ENCODE measurements around the gene SLC45A2. TPM values are rescaled to one million over a fixed set of nuclear protein-coding genes. Genes with fewer than 3 reads are reported as not detected.

Gene SLC45A2
- polyA plus RNA-seq, 1 donor from 2014 or later: 1.2 TPM

GRCh38 chr5:33933723-33934169 lies 50.7 kb downstream of the SLC45A2 start:
- Histone ChIP-seq H3K9me3 (ENCODE audit: low read length) (no peaks in the 10 kb centered on the region), H3F3A (ENCODE audit: insufficient read depth, low read length, poor library complexity, severe bottlenecking) (no peaks in the 10 kb centered on the region), H3K9me2 (ENCODE audit: insufficient read depth, low read length) (no peaks in the 10 kb centered on the region), H3K9ac (ENCODE audit: low read length) (no peak overlapping the region), H3K27ac (ENCODE audit: low read length) (no peak overlapping the region), H3K79me2 (replicated peaks; ENCODE audit: insufficient read depth, low read length) (no peaks in the 10 kb centered on the region), H3K4me3 (ENCODE audit: low read length) (no peak overlapping the region), H3K36me3 (ENCODE audit: insufficient read depth, low read length) (no peaks in the 10 kb centered on the region), H3K4me2 (ENCODE audit: low read length) (no peak overlapping the region), H3K27me3 (ENCODE audit: insufficient read depth, low read depth, low read length) (peaks cover 23% of the 10 kb centered on the region), H4K20me1 (ENCODE audit: insufficient read depth) (no peaks in the 10 kb centered on the region), H2AFZ (ENCODE audit: low read depth, low read length) (no peak overlapping the region)
- no peak for TF ChIP-seq EP300 (conservative IDR thresholded peaks at IDR 0.05; ENCODE audit: poor library complexity, severe bottlenecking)
- no peak for TF ChIP-seq REST (IDR thresholded peaks at IDR 0.05; ENCODE audit: borderline replicate concordance)
- TF ChIP-seq RAD21 (conservative IDR thresholded peaks at IDR 0.05): no peak
- TF ChIP-seq CTCF (IDR thresholded peaks at IDR 0.05; ENCODE audit: poor library complexity, severe bottlenecking): no peak
- TF ChIP-seq EZH2 (IDR thresholded peaks at IDR 0.05; ENCODE audit: borderline replicate concordance, insufficient read depth, low read length, poor library complexity, severe bottlenecking): no peak
- TF ChIP-seq TAF1 (IDR thresholded peaks at IDR 0.05; ENCODE audit: low read depth): no peak
- TF ChIP-seq POLR2AphosphoS5 (IDR thresholded peaks at IDR 0.05): no peak
- TF ChIP-seq SMC3 (conservative IDR thresholded peaks at IDR 0.05; ENCODE audit: poor library complexity): no peak
- TF ChIP-seq MXI1 (conservative IDR thresholded peaks at IDR 0.05; ENCODE audit: poor library complexity, severe bottlenecking): no peak

GRCh38 chr5:33931136-33931535 lies 53.4 kb downstream of the SLC45A2 start:
- TF ChIP-seq POLR2AphosphoS5 (IDR thresholded peaks at IDR 0.05) (no peak), TAF1 (IDR thresholded peaks at IDR 0.05; ENCODE audit: low read depth) (no peak), REST (IDR thresholded peaks at IDR 0.05; ENCODE audit: borderline replicate concordance) (no peak), SMC3 (conservative IDR thresholded peaks at IDR 0.05; ENCODE audit: poor library complexity) (no peak), CTCF (IDR thresholded peaks at IDR 0.05; ENCODE audit: poor library complexity, severe bottlenecking) (no peak), EP300 (conservative IDR thresholded peaks at IDR 0.05; ENCODE audit: poor library complexity, severe bottlenecking) (no peak), EZH2 (IDR thresholded peaks at IDR 0.05; ENCODE audit: borderline replicate concordance, insufficient read depth, low read length, poor library complexity, severe bottlenecking) (no peak), RAD21 (conservative IDR thresholded peaks at IDR 0.05) (no peak), MXI1 (conservative IDR thresholded peaks at IDR 0.05; ENCODE audit: poor library complexity, severe bottlenecking) (no peak)
- H3K4me2 ChIP-seq (ENCODE audit: low read length): no peak overlapping the region
- H3K27ac ChIP-seq (ENCODE audit: low read length): no peak overlapping the region
- no peaks in the 10 kb centered on the region for H3F3A ChIP-seq (ENCODE audit: insufficient read depth, low read length, poor library complexity, severe bottlenecking)
- H4K20me1 ChIP-seq (ENCODE audit: insufficient read depth): no peaks in the 10 kb centered on the region
- H2AFZ ChIP-seq (ENCODE audit: low read depth, low read length): no peak overlapping the region
- no peak overlapping the region for H3K4me3 ChIP-seq (ENCODE audit: low read length)
- no peaks in the 10 kb centered on the region for H3K36me3 ChIP-seq (ENCODE audit: insufficient read depth, low read length)
- H3K27me3 ChIP-seq (ENCODE audit: insufficient read depth, low read depth, low read length): peaks cover 13% of the 10 kb centered on the region
- H3K9ac ChIP-seq (ENCODE audit: low read length): no peak overlapping the region
- no peaks in the 10 kb centered on the region for H3K79me2 ChIP-seq (replicated peaks; ENCODE audit: insufficient read depth, low read length)
- no peaks in the 10 kb centered on the region for H3K9me2 ChIP-seq (ENCODE audit: insufficient read depth, low read length)
- no peaks in the 10 kb centered on the region for H3K9me3 ChIP-seq (ENCODE audit: low read length)

All from neural cell (in vitro differentiated cells).